Body of pancreas (tissue), 4 donors: Measurements from ENCODE around the gene SHROOM1. TPM values are rescaled to one million over a fixed set of nuclear protein-coding genes. Genes with fewer than 3 reads are reported as not detected.
"Not testable (repeated sequence)": the region's sequence is repeated elsewhere in the genome, so short reads cannot be mapped to it uniquely, and the experiment has no call there.

Source experiments
- ATAC-seq: fragments of 150-250 bp; one replicate; pipeline ENCODE4 v1.9.1; 2016
- DNase-seq, 4 donors: peaks; one replicate each; pipeline ENCODE4 v3.0.0-alpha.2; 2019
- H3K27ac ChIP-seq, 4 donors: fragments of 200-600 bp; sonication (generic); 1 replicate in 3 of 4; 2 replicates in 1 of 4; pipeline versions ENCODE4 v1.5.1 to v1.6.1; 2016 to 2019; ENCODE audit warnings: mild to moderate bottlenecking in 1 of 4, mixed read lengths in 1 of 4, moderate library complexity in 1 of 4
- H3K27me3 ChIP-seq, 2 donors: fragments of 200-600 bp; sonication (generic); one replicate each; pipeline ENCODE4 v1.6.0; 2016; ENCODE audit warnings: mild to moderate bottlenecking in 1 of 2
- H3K36me3 ChIP-seq, 2 donors: fragments of 200-600 bp; sonication (generic); replicated peaks in 1 of 2; 2 replicates each; pipeline ENCODE4 v1.5.1; 2016; ENCODE audit warnings: low read depth in 2 of 2; ENCODE audit not compliant: insufficient read depth in 1 of 2
- H3K4me1 ChIP-seq: fragments of 200-600 bp; sonication (generic); one replicate; pipeline ENCODE4 v1.6.0; 2016
- H3K4me3 ChIP-seq, 2 donors: fragments of 200-600 bp; sonication (generic); 1 replicate in 1 of 2; 2 replicates in 1 of 2; pipeline ENCODE4 v1.5.1; 2016 to 2019
- H3K9me3 ChIP-seq, 3 donors: fragments of 200-600 bp; sonication (generic); 1 replicate in 2 of 3; 2 replicates in 1 of 3; pipeline ENCODE4 v1.5.1; 2016
- CTCF ChIP-seq, 7 experiments: fragments of 450-650 bp in 4 of 7; fragments of 200-600 bp in 3 of 7; sonication (generic) in 3 of 7; IDR thresholded peaks; one replicate each; pipeline ENCODE4 v1.5.1; 2016 to 2019; ENCODE audit warnings: antibody characterized with exemption in 7 of 7
- POLR2A ChIP-seq, 3 donors: fragments of 450-650 bp; IDR thresholded peaks; one replicate each; pipeline ENCODE4 v1.6.1; 2016; ENCODE audit warnings: antibody characterized with exemption in 3 of 3, mild to moderate bottlenecking in 2 of 3
- WGBS, 2 donors: methylation state at CpG; one replicate each; pipeline ENCODE4 v1.1.5; 2017; 5-methylcytosine and 5-hydroxymethylcytosine counted together
- intact Hi-C: fragments of 100-400 bp; cut with DNase I; formaldehyde crosslinking; loops from one replicate; pipeline ENCODE4 v1.15.1; 2023
- total RNA-seq, 2 donors: library from RNA; depleted of rRNA; stranded (reverse); fragments of >200 nt; gene quantifications; one replicate each; pipeline ENCODE4 v1.1.0, GENCODE V29; 2016

Gene SHROOM1
- total RNA-seq, 2 donors from 2014 or later, result 19.5 to 27.4 TPM

DNA sequence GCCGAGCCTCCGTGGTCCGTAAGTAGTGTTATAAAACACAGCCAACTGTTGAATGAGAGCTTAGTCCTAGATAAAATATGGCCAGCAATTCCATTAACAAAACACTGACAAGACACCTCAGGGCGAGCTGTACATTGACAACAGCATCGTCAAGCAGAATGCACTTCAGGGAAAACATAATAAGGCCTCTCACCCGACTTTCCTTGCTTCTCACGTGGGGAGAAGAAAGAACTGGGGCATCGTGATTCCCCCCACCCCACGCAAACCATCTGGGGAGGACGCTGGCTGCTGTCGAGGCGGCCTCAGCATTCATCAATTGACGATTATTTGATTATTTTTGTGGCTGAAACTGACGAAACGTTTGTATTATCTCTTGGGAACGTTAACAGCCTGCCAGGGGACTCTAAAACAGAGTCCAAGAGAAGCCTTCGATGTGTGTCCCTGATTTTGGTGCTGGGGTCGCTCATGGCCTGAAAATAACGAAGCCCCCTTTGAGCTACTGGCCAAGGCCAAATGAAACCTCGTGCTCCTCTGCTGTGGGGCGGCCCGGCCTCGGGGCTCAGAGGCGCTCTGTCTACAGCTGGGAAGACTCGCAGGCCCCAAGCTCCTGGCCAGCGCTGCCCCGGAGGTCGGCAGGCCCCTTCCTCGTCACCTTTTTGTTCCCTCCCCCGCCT lies 35.4 kb upstream of the SHROOM1 start:
- 25 to 32% methylated on average over 18 to 30 of the region's 30 CpGs for WGBS, 2 donors
- peak overlapping the region; percentile 16 to 61 for H3K4me3 ChIP-seq
- H3K27ac ChIP-seq, result peak overlapping the region; percentile 91 to 96 (median 93)
- no peak for TF ChIP-seq POLR2A (IDR thresholded peaks at IDR 0.05)
- peak in 1 of 7 experiments; percentile 18 for TF ChIP-seq CTCF (IDR thresholded peaks at IDR 0.05)
- no peaks in the 10 kb centered on the region for H3K9me3 ChIP-seq
- no peaks in the 10 kb centered on the region for H3K36me3 ChIP-seq
- DNase-seq, result no peak
- intact Hi-C loops, result no loop called here
- no peaks in the 10 kb centered on the region for H3K27me3 ChIP-seq
- H3K4me1 ChIP-seq, result peaks cover 21% of the 10 kb centered on the region
- ATAC-seq, result peak; percentile 62

- ATAC-seq (no peak), DNase-seq (no peak)
- no peak for TF ChIP-seq POLR2A (IDR thresholded peaks at IDR 0.05)
- TF ChIP-seq CTCF (IDR thresholded peaks at IDR 0.05), result no peak
- Histone ChIP-seq H3K4me3 (no peak overlapping the region), H3K9me3 (no peaks in the 10 kb centered on the region), H3K27ac (no peak overlapping the region), H3K36me3 (no peaks in the 10 kb centered on the region), H3K27me3 (no peaks in the 10 kb centered on the region), H3K4me1 (peaks cover 5% of the 10 kb centered on the region)
- 54 to 67% methylated on average over 5 of the region's 5 CpGs for WGBS, 2 donors
- intact Hi-C loops, result no loop called here
Observed at GRCh38 chr5:132860742-132861141, 30.3 kb upstream of the SHROOM1 start.

DNA sequence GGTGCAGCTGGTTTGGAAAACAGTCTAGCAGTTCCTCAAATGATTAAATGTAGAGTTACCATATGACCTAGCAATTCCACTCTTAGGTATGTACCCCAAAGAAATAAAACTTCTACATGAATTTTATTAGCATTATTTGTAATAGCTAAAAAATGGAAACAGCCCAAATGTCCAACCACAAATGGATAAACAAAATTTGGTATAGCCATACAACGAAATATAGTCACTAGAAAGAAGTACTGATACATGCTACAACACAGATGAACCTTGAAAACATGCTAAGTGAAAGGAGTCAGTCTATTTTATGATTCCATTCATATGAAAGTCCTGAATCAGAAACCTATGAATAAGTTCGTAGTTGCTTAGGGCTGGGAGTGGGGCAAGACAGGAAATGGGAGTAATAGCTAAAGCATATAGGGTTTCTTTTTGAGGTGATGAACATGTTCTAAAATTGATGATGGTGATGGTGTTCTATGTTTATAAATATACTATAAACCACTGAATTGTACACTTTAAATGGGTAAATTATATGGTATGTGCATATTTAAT lies 29.5 kb upstream of the SHROOM1 start:
- Histone ChIP-seq H3K9me3 (no peaks in the 10 kb centered on the region), H3K27ac (no peak overlapping the region), H3K27me3 (no peaks in the 10 kb centered on the region), H3K4me1 (no peaks in the 10 kb centered on the region), H3K36me3 (no peaks in the 10 kb centered on the region), H3K4me3 (no peak overlapping the region)
- no peak for ATAC-seq
- 74 to 80% methylated on average over 2 of the region's 2 CpGs for WGBS, 2 donors
- DNase-seq, result no peak
- intact Hi-C loops, result no loop called here
- TF ChIP-seq POLR2A (IDR thresholded peaks at IDR 0.05), result no peak
- no peak for TF ChIP-seq CTCF (IDR thresholded peaks at IDR 0.05)

DNA sequence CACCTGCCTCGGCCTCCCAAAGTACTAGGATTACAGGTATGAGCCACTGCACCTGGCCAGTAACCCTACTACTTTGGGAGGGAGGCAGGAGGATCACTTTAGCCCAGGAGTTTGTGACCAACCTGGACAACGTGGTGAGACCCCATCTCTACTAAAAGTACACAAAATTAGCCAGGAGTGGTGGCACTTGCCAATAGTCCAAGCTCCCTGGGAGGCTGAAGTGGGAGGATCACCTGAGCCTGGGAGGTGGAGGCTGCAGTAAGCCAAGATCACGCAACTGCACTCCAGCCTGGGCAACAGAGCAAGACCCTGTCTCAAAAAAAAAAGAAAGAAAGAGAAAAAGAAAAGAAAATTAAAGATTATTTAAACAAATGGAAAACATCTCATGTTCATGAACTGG lies 25.6 kb upstream of the SHROOM1 start:
- no peaks in the 10 kb centered on the region for H3K9me3 ChIP-seq
- TF ChIP-seq POLR2A (IDR thresholded peaks at IDR 0.05) (no peak), CTCF (IDR thresholded peaks at IDR 0.05) (no peak)
- no peak overlapping the region for H3K27ac ChIP-seq
- WGBS, 2 donors, result 61 to 84% methylated on average over 2 to 3 of the region's 3 CpGs
- ATAC-seq (no peak), DNase-seq (no peak)
- intact Hi-C loops, result no loop called here
- H3K4me3 ChIP-seq, result no peak overlapping the region
- peaks cover 14% of the 10 kb centered on the region for H3K4me1 ChIP-seq
- no peaks in the 10 kb centered on the region for H3K27me3 ChIP-seq
- H3K36me3 ChIP-seq, result no peaks in the 10 kb centered on the region

GRCh38 chr5:132854992-132855391 lies 24.5 kb upstream of the SHROOM1 start:
- H3K36me3 ChIP-seq, H3K4me3 ChIP-seq, H3K27me3 ChIP-seq, H3K9me3 ChIP-seq, DNase-seq, intact Hi-C loops, H3K27ac ChIP-seq, ATAC-seq: not testable (repeated sequence)
- peaks cover 19% of the 10 kb centered on the region for H3K4me1 ChIP-seq
- WGBS, 2 donors, result 91 to 97% methylated on average over 5 of the region's 5 CpGs
